Smooth muscle cell of the brain vasculature (primary cell): ENCODE measurements around the gene PIP5K1B.

ENCODE experiments used
- DNase-seq: peaks from one replicate; pipeline ENCODE4 v3.0.0-alpha.2; 2012; ENCODE audit warnings: low read depth, low spot score

The PIP5K1B gene

DNA sequence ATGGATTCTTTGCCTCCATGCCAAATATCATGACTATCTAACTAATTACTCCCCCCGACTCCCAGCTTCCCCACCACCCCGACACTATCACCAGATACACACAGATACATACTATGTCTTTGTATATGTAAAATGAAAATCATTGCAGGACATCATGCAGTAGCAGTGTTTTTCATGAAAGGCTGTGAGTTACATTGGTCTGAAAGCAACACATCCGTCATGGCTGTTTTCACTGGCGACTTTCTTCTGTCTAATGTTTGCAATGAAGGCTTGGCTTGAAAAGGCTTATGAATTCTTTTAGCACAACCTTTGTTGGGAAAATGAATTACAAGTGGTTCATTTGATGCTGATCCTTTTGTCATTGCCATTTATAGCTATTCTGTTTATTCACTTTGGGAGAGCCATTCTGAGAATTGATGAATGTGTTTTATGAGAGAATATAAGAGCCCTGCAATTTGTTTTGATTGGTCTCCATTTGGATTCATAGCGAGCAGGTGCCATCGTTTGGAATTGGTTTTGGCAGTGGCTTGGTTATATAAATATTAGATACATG lies 103.4 kb downstream of the PIP5K1B start:
- DNase-seq, result no peak

DNA sequence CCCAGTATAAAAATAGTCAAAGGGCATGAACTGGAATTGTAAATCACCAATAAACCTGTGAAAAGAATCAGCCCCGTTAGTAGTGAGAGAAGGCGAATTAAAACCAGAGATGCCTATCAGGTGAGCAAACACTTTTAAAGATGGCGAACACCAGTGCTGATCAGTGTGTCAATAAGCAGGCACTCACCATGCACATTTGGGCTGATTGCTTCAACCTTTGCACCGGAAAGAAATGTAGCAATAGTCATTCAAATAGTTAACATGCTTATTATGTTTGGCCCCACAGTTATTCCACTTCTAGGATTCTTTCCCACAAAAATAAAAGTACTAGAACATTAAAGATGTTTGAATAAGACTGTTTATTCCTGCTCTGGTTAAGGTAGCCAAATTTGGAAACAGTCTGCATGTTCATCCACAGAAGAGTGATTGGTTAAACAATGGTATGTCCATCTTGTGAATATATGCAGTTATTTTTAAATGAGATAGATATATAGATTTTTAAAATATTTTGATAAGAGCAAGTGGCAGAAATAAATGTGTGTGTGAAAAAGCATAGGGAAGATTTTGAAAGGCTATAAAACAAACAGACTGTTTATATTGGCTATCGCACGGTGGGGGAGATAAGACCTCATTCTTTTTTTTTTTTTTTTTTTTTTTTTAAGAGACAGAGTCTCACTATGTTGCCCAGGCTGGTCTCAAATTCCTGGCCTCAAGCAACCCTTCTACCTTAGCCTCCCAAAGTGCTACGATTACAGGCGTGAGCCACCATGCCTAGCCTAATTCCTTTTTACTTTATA lies 112.2 kb downstream of the PIP5K1B start:
- DNase-seq, result no peak

DNA sequence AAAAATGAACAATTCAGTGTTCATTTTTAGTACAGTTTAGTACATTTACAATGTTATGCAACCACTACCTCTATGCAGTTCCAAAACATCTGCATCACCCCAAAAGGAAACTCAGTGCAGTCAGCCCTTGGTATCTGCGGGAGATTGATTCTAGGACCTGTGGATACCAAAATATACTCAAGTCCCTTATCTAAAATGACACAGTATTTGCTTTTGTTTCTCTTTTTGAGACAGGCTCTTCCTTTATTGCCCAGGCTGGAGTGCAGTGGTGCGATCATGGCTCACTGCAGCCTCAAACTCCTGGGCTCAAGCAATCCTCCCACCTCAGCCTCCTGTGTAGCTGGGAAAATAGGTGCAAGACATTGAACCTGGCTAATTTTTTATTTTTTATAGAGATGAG lies 114.0 kb downstream of the PIP5K1B start:
- DNase-seq, result no peak

DNA sequence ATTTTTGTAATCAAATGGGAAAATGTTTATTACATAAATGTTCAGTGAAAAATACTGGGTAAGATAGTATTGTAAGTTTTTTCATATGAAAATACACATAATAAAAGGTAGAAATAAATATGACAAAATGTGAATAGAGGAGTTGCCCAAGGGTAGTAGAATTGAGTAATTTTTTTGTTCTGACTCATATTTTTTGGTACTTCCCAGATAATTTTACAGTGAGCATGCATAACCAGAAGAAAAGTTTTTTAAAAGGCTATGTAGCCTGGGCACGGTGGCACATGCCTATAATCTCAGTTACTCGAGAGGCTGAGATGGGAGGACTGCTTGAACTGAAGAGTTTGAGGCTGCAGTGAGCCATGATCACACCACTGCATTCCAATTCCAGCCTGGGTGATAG lies 116.9 kb downstream of the PIP5K1B start:
- no peak for DNase-seq

DNA sequence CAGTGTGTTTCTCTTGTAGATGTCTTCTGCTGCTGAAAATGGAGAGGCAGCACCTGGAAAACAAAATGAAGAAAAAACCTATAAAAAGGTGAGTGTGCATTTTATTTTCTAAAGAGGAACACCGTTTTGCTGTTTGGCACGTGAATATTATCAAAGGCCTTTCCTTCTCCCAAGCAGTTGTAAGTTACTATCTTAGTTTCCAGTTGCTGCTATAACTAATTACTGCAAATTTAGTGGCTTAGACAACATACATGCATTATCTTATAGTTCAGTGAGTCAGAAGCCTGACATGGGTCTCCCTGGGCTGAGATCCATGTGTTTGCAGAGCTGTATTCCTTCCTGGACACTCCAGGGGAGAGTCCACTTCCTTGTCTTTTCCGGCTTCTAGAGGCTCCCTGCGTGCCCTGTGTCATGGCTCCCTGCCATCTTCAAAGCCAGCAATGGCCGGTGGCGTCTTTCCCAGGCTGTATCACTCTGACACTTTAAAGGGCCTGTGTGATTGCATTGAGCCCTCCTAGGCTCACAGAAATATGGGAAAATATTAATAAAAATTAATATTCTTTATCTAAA lies 117.6 kb downstream of the PIP5K1B start:
- no peak for DNase-seq

DNA sequence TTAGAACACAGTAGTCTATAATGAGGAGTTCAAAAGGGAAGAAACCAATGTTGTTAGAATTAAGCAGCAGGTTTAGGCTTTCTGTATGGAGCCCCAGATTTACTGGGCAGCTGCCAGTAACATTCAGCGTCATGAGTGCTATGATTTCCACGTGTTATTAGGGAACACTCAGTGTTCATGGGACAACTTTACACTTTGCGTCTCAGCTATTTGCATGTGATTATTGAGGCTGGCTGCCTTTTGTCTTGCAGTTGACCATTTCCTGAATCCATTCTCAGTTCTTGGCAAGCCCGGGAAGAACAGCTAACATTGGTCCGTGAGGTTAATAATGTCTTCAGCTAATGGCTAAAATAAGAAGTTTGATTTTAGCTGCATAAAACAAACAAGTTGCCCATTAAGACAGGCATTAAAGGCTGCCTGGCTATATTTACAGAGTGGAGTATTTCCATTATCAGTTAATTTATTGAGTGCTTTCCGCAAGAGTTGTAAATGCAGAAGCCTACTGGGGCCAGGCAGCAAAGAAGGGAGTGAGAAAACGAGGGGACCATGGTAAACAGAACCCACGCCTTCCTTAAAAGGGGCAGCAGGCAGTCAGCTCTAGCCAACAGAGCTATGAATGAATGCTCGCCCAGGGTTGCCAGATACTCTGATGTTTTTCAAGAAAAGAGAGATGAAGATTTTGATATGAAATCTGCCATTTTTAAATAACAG lies 120.9 kb downstream of the PIP5K1B start:
- DNase-seq, result no peak

DNA sequence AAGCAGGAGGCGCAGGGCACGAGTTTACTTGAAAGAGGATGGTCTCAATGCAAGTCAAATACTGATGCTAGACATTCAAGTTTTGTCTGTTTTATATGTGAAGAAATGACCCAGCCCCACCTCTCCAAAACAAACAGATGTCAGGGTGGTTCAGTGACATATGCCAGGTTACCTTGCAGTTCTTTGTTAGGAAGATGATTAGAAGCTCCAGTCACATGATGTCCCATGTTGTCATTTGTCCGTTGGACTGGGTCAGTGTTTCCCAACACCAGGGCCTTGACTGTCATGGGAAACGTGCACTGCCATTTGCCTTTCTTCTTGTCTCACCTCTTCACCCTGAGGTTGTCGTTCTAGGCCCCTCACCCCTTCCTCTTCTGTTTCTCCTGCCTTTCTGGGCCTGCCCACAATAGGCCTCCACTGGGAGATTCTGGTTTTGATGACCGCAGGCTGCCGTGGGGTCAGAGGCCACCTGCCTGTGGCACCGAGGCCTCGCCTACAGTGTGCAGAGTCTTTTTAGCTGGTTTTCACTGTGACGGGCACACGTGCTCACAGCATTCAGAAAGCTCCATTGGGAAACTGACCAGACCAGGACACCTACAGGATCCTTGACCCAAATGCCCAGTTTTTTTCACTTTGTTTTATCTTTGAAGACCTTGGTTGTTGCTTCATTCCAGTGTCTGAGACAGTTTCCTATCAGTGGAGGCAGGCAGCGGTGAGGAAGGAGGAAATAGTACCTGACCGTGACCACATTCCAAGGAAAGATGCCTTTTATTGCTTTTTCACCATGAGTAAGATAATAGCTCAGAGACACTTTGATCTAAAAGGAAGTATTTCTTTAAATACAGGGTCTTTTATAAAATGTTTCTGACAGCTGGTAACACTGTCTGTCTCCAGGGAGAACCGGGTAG lies 123.1 kb downstream of the PIP5K1B start:
- DNase-seq, result no peak

DNA sequence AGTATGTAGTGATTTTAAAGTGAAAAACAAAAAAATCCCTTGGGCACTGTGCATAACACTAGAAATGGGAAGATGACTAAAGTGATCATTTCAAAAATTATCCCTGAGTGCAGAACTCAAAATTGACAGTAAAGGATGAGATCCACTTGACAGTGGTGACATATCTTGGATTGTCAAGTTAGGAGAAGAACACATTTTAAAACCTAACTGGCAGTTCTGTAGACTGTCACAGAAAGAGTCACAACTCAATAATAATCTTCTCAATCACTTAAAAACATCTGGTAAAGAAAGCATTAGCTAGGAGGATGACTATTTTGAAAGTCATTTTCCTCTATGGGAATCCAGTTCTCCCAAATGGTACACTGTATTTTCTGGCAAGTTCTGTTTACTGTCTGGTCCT lies 127.1 kb downstream of the PIP5K1B start:
- DNase-seq, result no peak

DNA sequence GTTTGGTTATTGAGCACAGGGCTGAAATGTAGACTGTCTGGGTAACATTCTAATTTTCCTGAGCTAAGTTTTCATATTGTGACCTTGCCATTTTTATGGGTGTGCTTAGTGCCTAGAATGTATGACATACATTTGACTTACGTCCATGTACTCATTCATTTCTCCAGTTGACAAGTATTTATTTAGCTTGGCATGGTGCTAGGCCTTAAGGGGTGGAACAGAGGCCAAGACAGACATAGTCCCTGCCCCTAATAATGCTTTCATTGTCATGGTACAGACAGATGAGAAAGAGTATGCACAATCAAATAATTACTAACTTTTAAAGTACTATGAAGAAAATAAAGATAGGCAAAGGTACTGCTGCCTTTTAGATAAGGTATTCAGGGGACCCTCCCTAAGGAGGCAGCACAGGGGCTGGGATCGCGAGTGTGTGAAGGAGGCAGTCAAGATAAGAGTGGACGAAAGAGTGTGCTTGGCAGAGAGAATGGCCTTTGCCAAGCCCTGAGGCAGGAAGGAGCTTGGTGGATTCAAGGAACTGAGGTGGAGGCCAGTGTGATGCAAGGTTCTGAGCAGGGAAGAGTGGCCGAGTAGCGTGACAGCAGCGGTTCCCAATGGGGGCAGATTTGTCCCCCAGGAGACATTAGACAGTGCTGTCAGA lies 128.0 kb downstream of the PIP5K1B start:
- DNase-seq, result no peak

DNA sequence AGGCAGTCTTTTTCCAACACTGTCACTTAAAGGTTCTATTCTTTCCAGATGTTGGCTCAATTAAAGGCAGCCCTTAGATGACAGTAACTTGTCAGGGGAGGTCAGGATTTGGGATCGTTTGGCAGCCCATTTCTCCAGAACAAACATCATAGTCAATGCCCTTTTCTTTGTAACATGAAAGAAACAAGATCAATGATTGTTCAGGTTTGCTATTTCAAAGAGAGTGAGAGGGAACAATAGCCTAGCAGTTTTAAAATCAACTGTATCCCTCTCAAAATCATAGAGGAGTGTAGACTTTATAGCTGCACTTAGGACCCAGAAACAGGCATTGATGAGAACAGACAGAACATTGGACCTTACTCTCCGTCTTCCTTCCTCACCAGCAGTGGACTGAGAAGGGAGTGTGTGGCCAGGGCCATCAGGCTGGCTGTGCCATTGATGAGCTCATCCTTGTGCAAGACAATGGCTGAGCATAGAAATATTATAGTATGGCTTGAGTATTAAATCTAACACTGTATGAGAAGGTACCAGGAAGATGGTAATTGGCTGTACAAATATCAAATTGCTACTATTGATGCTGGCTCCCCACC lies 130.0 kb downstream of the PIP5K1B start:
- no peak for DNase-seq

DNA sequence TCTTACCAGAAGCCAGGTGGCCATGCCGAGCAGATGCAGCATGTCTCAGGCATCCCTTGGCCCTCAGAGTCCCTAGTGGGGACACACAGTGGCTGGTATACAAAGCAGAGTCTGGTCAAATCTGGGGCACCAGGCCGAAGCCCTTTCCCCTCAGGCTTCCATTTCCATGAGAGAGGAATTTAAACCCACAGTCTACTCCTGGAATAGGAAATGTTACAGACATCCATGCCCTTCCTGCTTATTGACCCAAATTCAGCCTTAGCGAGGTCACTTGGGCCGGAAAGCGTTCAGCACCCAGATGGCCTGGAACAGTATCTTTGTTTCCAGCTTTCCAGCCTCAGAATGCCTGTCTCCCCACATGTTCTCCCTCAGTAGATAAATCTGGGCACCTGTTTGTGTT lies 131.7 kb downstream of the PIP5K1B start:
- no peak for DNase-seq

DNA sequence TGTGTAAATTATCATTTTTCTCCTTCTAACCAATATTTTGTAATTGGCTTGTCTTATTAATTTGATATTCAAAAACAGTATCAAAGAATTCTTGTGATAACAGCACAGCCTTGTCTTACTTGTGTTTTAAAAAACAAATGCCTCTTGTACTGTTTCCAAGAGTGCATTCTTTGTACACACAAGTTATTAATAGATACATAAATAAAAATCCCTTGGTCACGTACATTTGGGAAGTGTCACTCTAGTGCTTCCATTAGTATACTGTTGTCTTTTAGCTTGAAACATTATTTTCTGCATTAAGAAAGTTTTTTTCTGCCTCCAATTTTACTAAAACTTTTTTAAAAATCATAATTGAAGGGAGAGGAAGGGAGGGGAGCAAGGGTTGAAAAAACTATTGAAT lies 133.2 kb downstream of the PIP5K1B start:
- DNase-seq, result no peak

DNA sequence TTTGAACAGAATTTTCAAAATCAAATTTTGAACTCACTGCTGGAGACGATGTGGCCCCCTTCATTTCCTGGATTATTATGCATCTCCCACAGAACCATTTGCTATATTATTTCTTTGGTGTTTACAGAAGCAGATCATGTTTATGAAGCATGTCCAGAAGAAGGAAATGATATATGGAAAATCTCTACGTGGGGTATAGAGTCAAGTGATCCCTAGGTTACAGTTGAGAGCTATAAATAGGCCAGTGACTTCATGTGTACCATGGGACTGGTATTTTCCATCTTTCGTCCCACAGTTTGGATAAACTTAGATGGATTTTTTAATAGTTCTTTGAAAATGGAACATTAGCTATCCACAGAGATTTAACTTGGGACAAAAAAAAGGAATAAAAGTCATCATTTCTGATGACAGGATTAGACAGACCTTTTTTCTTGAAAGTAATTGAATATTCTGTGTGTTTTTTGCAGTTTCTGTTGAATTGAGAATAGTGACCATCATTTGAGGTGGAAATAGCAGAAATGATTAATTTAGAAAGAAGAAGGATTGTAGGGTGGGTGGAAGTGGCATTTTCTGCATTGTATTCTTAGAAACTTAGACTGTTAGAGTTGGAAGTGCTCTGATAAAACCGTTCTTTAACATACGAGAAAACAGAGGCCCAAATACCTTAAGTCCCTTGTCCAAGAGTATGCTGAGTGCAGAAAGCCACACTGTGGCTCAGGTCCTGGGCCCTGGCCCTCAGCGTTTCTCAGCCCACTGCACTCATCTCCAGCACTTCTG lies 136.4 kb downstream of the PIP5K1B start:
- DNase-seq, result no peak

DNA sequence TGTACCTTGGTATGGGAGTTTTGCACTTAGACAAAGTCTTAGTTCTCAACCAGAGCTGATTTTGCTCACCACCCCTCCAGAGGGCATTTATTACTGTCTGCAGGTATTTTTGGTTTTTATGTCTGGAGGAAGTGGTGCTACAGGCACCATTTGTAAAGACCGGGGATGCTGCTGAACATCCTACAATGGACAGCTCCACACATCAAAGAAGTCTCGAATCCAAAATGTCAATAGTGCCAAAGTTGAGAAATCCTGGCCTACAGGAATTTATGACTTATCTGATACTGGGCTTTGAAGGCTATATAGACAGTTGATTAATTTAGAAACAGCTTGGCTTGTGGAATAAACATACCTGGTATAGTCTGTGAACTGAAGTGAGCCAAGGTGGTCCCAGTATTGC lies 137.5 kb downstream of the PIP5K1B start:
- DNase-seq, result no peak

DNA sequence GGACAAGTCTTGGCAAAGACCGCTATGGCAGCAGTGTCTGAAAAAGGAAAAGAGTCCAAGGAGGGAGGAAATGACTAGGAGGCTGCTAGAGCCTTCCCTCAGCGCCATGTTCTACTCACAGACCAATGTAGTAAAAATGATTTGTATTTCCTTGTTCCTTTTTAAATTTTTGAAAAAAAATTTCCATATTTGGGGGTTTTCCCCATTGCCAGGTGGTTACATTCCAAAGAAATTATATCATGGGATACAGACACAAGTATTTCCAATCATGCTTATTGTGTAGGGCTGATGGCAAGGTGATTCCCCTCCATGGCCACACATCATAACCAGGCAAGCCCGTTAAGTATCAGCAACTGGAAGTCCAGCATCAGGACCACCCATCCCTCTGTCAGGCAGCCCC lies 138.2 kb downstream of the PIP5K1B start:
- DNase-seq, result no peak

DNA sequence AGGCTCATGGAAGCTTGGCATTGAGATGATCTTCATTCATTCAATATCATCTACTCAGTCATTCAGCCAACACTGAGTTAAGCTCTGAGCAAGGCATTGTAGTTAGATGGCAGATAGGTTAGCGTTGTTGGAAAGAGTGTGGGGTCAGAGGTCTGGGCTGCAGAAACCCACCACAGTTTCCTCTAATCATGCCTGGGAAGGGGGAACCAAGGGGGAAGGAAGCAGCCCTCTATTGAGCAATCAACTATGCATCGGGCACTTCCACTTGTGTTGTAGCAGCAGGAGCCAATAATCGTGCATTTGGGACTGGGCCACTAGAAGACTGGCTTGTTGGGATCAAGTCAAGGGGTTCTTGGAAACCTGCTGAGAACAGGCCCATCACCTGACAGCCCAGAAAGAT lies 139.1 kb downstream of the PIP5K1B start:
- DNase-seq, result no peak

DNA sequence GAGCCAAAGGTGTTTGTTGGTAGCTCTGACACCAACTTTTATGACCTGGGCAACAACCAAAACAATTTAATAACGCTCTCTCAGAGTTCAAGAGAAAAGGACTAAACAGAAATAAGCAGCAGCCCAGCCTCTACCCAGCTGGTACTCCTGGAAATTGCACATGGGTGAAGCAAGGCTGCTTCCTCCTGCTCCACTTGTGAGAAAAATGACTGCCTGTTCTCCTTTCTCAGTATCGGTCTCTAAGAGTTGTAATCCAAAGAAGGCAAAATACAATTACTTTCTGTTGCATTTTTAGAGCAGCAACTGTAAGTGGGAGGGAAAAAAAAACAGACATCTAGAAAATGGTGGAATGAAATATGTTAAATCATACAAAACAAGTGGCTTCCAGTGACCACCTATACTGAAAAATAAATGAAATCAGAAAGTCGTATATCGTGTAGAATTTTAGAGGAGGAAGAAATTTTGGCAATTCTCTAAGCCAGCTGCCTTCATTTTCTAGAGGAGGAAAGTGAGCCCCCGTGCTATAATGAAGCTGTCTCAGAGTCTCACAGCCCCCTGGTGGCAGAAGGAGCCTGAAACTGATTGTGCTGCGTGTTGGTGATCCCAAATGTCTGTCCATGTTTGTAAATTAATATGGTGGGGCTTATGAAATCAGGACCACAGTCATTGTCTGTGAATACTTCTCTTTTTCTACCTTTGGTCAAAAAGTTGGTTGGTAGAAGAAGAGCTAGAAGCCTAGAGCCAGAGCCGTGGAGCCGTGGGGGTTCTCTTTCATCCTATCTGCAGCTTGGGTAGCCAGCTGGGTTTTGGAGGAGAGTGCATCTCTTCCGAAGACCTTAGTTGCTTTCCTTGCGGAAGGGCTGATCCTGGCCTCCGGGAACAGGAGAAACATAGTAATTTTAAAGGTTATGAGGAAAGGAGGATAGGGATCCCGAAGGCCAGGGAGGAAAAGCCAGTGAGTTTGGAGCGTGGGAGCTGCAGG lies 139.9 kb downstream of the PIP5K1B start:
- no peak for DNase-seq

DNA sequence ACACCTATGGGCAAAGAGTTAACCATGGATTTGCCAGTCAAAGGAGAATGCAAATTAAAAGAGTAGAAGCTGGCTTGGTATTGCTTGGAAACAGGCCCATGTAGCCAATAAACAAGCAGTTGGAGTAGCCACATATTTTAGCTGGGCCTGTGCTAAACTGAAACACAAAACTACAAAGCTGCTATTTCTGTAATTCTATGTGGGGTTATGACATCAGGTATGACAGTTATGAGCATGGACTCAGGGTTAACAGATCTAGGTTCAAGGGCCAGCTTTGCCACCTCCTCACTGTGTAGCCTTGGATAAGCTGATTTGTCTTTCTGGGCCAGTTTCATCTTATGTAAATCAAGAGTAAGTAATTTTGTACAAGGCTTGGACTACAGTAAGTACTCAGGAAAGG lies 142.7 kb downstream of the PIP5K1B start:
- DNase-seq, result no peak

DNA sequence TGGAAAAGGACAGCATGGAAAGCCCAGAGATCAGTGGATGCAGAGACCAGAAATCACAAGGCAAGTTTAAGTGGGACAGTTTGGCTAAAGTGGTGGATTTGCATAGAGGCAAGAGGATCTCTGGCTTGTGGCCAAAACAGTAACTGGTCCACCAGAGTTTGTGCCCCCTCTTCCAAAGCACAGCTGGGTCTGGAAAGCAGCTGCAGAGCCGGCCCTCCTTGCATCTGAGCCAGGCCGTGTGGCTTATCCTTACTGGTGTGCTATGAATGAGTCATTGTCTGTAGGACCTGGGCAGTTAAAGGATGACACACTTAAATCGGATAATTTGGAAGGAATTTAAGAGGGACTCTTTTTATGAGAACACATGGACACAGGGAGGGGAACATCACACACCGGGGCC lies 146.6 kb downstream of the PIP5K1B start:
- no peak for DNase-seq
